HCT116 (cell line): ENCODE measurements around the gene BMP2.

ENCODE experiments used
- EZH2 ChIP-seq: fragments of 200-600 bp; sonication (generic); IDR thresholded peaks from 2 replicates; pipeline ENCODE4 v1.6.1; 2017; ENCODE audit warnings: antibody characterized with exemption, mixed run types
- SP1 ChIP-seq: IDR thresholded peaks from 2 replicates; pipeline ENCODE4 v1.6.1; 2012; ENCODE audit warnings: low read depth
- TF ChIP-seq, protein P1 (sequence below): IDR thresholded peaks from 2 replicates; pipeline ENCODE4 v1.6.1; 2012

DNA sequence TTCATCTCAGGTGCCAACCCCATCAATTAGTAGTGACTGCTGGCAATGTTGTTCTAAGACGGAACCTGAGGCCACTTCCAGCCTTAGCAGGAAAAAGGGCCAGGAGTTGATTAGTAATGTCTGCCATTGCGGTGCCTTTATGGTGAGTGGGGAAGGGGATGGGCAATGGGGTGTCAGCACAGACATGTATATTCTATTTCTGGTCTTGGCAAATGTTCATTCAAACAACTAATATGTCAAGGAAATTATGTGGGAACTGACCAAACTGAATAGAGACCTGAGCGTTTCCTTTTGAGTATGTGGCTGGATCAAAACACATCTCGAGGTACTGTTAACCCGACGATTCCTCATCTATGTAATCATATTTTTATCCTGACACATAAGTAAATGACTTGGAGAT, 34.6 kb upstream of the BMP2 start:
- TF ChIP-seq, protein P1, sequence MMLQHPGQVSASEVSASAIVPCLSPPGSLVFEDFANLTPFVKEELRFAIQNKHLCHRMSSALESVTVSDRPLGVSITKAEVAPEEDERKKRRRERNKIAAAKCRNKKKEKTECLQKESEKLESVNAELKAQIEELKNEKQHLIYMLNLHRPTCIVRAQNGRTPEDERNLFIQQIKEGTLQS = no peak
- TF ChIP-seq EZH2 (no peak), SP1 (no peak)
